Endothelial cell of umbilical vein (primary cell): Measurements from ENCODE around the gene TES. TPM values are rescaled to one million over a fixed set of nuclear protein-coding genes. Genes with fewer than 3 reads are reported as not detected.

Source experiments
- BruUV-seq: library from RNA; stranded (reverse); fragments of 400-500 nt; replicated peaks from 2 replicates; lab custom pipeline; 2021; lab: Mats Ljungman, UMichigan
- CTCF ChIA-PET: fragments of 300-600, 350-600 bp; sonication (Branson Sonifier 250); formaldehyde crosslinking; loops from one replicate; lab custom pipeline; 2021; ENCODE audit warnings: antibody characterized with exemption, inconsistent platforms; lab: Charles Lee
- POLR2A ChIA-PET: fragments of 300-600, 350-600 bp; sonication (Branson Sonifier 250); formaldehyde crosslinking; loops from one replicate; lab custom pipeline; 2021; ENCODE audit warnings: antibody characterized with exemption, inconsistent platforms; lab: Charles Lee
- DNase-seq: peaks from one replicate; pipeline ENCODE4 v3.0.0-alpha.2; 2011; ENCODE audit warnings: low read depth, low spot score
- FAIRE-seq: peaks from 2 replicates; lab custom pipeline; 2011; peaks lifted over from hg19 to GRCh38; lab: Jason Lieb, UNC
- H2AFZ ChIP-seq: 2 replicates; pipeline ENCODE4 v1.6.0; 2012; ENCODE audit warnings: low read depth, low read length, control low read depth, inconsistent platforms
- H3K27ac ChIP-seq: 2 replicates; pipeline ENCODE4 v1.5.1; 2011; ENCODE audit warnings: low read depth, mild to moderate bottlenecking, control low read depth, low read length, moderate library complexity; ENCODE audit not compliant: insufficient read depth
- H3K27me3 ChIP-seq, 2 experiments: 2 replicates each; pipeline versions ENCODE4 v1.6.0 to v1.6.1; 2011; ENCODE audit warnings: low read length in 2 of 2, mixed read lengths in 1 of 2; ENCODE audit not compliant: control insufficient read depth in 2 of 2, insufficient read depth in 2 of 2
- H3K36me3 ChIP-seq, 2 experiments: 2 replicates in 1 of 2; 3 replicates in 1 of 2; pipeline ENCODE4 v1.5.1; 2011; ENCODE audit warnings: low read length in 2 of 2, mild to moderate bottlenecking in 1 of 2, moderate library complexity in 1 of 2; ENCODE audit not compliant: control insufficient read depth in 2 of 2, insufficient read depth in 2 of 2; ENCODE audit errors: extremely low read depth in 1 of 2
- H3K4me1 ChIP-seq: 3 replicates; pipeline ENCODE4 v1.5.1; 2011; ENCODE audit warnings: mild to moderate bottlenecking, low read length; ENCODE audit not compliant: control insufficient read depth, insufficient read depth; ENCODE audit errors: extremely low read depth
- H3K4me2 ChIP-seq: 2 replicates; pipeline ENCODE4 v1.6.1; 2011; ENCODE audit warnings: low read length, control low read depth, mixed read lengths; ENCODE audit not compliant: insufficient read depth
- H3K4me3 ChIP-seq, 3 experiments: fragments of 200-600 bp in 1 of 3; sonication (generic), shearing (Covaris generic) in 1 of 3; replicated peaks in 1 of 3; 2 replicates each; pipeline ENCODE4 v1.5.1; 2011 to 2016; ENCODE audit warnings: control low read depth in 3 of 3, low read length in 3 of 3, mild to moderate bottlenecking in 2 of 3, inconsistent platforms in 1 of 3, low read depth in 1 of 3, moderate library complexity in 1 of 3; ENCODE audit not compliant: insufficient read depth in 1 of 3
- H3K79me2 ChIP-seq: 2 replicates; pipeline ENCODE4 v1.6.0; 2012; ENCODE audit warnings: low read length, inconsistent platforms; ENCODE audit not compliant: control insufficient read depth, insufficient read depth
- H3K9ac ChIP-seq: replicated peaks from 2 replicates; pipeline ENCODE3; 2011; ENCODE audit warnings: low read length, control low read depth; ENCODE audit not compliant: insufficient read depth; ENCODE audit errors: extremely low read depth
- H3K9me1 ChIP-seq: replicated peaks from 3 replicates; pipeline ENCODE4 v1.6.0; 2011; ENCODE audit warnings: mild to moderate bottlenecking, low read length; ENCODE audit not compliant: control insufficient read depth, insufficient read depth; ENCODE audit errors: extremely low read depth
- H3K9me3 ChIP-seq: replicated peaks from 2 replicates; pipeline ENCODE4 v1.5.1; 2012; ENCODE audit warnings: low read length, inconsistent platforms; ENCODE audit not compliant: control insufficient read depth, insufficient read depth
- H4K20me1 ChIP-seq: replicated peaks from 2 replicates; pipeline ENCODE3; 2011; ENCODE audit warnings: mild to moderate bottlenecking, low read length; ENCODE audit not compliant: control insufficient read depth, insufficient read depth; ENCODE audit errors: extremely low read depth
- EZH2 ChIP-seq: IDR thresholded peaks from 2 replicates; pipeline ENCODE4 v1.6.1; 2012; ENCODE audit warnings: borderline replicate concordance, low read depth, mild to moderate bottlenecking, moderate library complexity, low read length, inconsistent platforms; ENCODE audit not compliant: severe bottlenecking
- FOS ChIP-seq: IDR thresholded peaks from 2 replicates; pipeline ENCODE4 v1.6.1; 2011; ENCODE audit warnings: mild to moderate bottlenecking, low read length, moderate library complexity, borderline replicate concordance; ENCODE audit not compliant: insufficient read depth
- GATA2 ChIP-seq: IDR thresholded peaks from 2 replicates; pipeline ENCODE4 v1.7.0; 2011; ENCODE audit warnings: low read depth, mild to moderate bottlenecking, moderate library complexity, mixed read lengths, low read length; ENCODE audit not compliant: insufficient read length, insufficient read depth
- JUN ChIP-seq: IDR thresholded peaks from 2 replicates; pipeline ENCODE4 v1.6.1; 2011; ENCODE audit warnings: borderline replicate concordance, low read depth; ENCODE audit not compliant: insufficient read length, insufficient read depth
- MAX ChIP-seq: IDR thresholded peaks from 2 replicates; pipeline ENCODE4 v1.6.1; 2011; ENCODE audit not compliant: insufficient read depth, insufficient read length
- MYC ChIP-seq: IDR thresholded peaks from one replicate; pipeline ENCODE4 v1.6.1; 2011; ENCODE audit warnings: mild to moderate bottlenecking, low read depth, low read length
- POLR2A ChIP-seq: IDR thresholded peaks from 2 replicates; pipeline ENCODE4 v1.6.1; 2012; ENCODE audit warnings: low read depth, mild to moderate bottlenecking, control low read depth, low read length
- POLR2AphosphoS5 ChIP-seq: IDR thresholded peaks from 2 replicates; pipeline ENCODE4 v1.6.1; 2012; ENCODE audit warnings: low read depth, mild to moderate bottlenecking, control low read depth, low read length, moderate library complexity; ENCODE audit not compliant: insufficient read depth
- dilution Hi-C: fragments of 300-500 bp; cut with MboI; formaldehyde crosslinking; loops from one replicate; pipeline ENCODE4 v1.15.0; 2019; ENCODE audit warnings: low sequenced_read_pairs; ENCODE audit not compliant: extremely low pct_ligation_motif_present
- intact Hi-C: fragments of 100-400 bp; cut with micrococcal nuclease; formaldehyde crosslinking; loops from one replicate; pipeline ENCODE4 v1.10.0; 2022
- polyA plus RNA-seq, 4 experiments: library from polyadenylated mRNA; depleted of rRNA in 3 of 4; stranded (reverse) in 3 of 4; unstranded in 1 of 4; fragments of >200 nt; gene quantifications; 2 replicates each; pipeline versions ENCODE4 v1.2.1 to v1.2.3, GENCODE V29; 2011 to 2012; ENCODE audit warnings: missing spikeins in 1 of 4
- total RNA-seq: library from RNA; stranded (reverse); gene quantifications from 2 replicates; pipeline ENCODE4 v1.2.3, GENCODE V29; 2021
- TF ChIP-seq, protein P1 (sequence below), 2 donors: IDR thresholded peaks; 1 replicate in 1 of 2; 2 replicates in 1 of 2; pipeline ENCODE4 v1.5.1; 2011; ENCODE audit warnings: low read length in 2 of 2, mild to moderate bottlenecking in 2 of 2, moderate library complexity in 2 of 2, control low read depth in 1 of 2, inconsistent platforms in 1 of 2, low read depth in 1 of 2; ENCODE audit not compliant: insufficient read depth in 1 of 2; ENCODE audit errors: extremely low read depth in 1 of 2

The TES gene
- total and polyA plus RNA-seq, 2 donors (not counting 3 experiments of a cell fraction or from before 2014, with no cell fraction given), result 35.3 to 50.5 TPM

DNA sequence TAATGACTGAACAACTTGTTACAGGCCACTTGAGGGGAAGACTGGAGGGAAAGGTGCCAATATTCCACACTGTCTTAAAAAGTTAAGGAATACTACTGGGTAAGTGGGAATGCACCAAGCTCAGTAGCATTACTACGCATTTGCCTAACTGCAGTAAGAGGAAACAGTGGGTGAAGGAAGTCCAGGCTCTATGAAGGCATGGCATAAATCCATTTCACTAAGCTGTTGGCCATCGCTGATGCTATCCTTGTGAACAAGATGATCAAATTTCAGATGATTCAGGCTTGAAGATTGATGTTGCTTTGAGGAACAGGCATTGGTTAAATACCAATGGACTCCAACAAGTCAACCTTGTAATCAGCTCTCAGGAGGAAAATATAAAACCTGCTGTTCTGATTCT, 44.2 kb upstream of the TES start:
- no peaks in the 10 kb centered on the region for H3K36me3 ChIP-seq
- no peaks in the 10 kb centered on the region for H3K27me3 ChIP-seq
- FAIRE-seq (no peak), DNase-seq (no peak)
- H4K20me1 ChIP-seq, result no peaks in the 10 kb centered on the region
- no peaks in the 10 kb centered on the region for H3K4me1 ChIP-seq
- no peaks in the 10 kb centered on the region for H3K9me1 ChIP-seq
- no peaks in the 10 kb centered on the region for H3K9me3 ChIP-seq
- H3K79me2 ChIP-seq, result no peaks in the 10 kb centered on the region
- dilution Hi-C loops (no loop called here), intact Hi-C loops (no loop called here)
- H3K4me2 ChIP-seq, result no peak overlapping the region
- no peak overlapping the region for H2AFZ ChIP-seq
- BruUV-seq, result no TSS peak
- no peak overlapping the region for H3K4me3 ChIP-seq
- ChIA-PET POLR2A (no interaction called here), CTCF (interaction anchor here (1.1 to 2.4 kb wide), 5 partner anchors 11 to 426 kb away, joined by 3 to 9 read pairs (median 5); no protein-coding TSS in a partner anchor)
- H3K27ac ChIP-seq, result no peak overlapping the region
- no peak for TF ChIP-seq GATA2
- TF ChIP-seq EZH2, result no peak
- no peak for TF ChIP-seq POLR2AphosphoS5
- TF ChIP-seq JUN, result no peak
- no peak for TF ChIP-seq MYC
- TF ChIP-seq, protein P1, sequence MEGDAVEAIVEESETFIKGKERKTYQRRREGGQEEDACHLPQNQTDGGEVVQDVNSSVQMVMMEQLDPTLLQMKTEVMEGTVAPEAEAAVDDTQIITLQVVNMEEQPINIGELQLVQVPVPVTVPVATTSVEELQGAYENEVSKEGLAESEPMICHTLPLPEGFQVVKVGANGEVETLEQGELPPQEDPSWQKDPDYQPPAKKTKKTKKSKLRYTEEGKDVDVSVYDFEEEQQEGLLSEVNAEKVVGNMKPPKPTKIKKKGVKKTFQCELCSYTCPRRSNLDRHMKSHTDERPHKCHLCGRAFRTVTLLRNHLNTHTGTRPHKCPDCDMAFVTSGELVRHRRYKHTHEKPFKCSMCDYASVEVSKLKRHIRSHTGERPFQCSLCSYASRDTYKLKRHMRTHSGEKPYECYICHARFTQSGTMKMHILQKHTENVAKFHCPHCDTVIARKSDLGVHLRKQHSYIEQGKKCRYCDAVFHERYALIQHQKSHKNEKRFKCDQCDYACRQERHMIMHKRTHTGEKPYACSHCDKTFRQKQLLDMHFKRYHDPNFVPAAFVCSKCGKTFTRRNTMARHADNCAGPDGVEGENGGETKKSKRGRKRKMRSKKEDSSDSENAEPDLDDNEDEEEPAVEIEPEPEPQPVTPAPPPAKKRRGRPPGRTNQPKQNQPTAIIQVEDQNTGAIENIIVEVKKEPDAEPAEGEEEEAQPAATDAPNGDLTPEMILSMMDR (IDR thresholded peaks at IDR 0.05; ENCODE audit: extremely low read depth in 1 of 2, insufficient read depth in 1 of 2, low read depth in 1 of 2, low read length in 2 of 2), result no peak
- TF ChIP-seq FOS, result no peak
- no peak for TF ChIP-seq MAX
- no peak for TF ChIP-seq POLR2A
- no peak overlapping the region for H3K9ac ChIP-seq
